Measurements from ENCODE around the gene ZKSCAN3.

DNA sequence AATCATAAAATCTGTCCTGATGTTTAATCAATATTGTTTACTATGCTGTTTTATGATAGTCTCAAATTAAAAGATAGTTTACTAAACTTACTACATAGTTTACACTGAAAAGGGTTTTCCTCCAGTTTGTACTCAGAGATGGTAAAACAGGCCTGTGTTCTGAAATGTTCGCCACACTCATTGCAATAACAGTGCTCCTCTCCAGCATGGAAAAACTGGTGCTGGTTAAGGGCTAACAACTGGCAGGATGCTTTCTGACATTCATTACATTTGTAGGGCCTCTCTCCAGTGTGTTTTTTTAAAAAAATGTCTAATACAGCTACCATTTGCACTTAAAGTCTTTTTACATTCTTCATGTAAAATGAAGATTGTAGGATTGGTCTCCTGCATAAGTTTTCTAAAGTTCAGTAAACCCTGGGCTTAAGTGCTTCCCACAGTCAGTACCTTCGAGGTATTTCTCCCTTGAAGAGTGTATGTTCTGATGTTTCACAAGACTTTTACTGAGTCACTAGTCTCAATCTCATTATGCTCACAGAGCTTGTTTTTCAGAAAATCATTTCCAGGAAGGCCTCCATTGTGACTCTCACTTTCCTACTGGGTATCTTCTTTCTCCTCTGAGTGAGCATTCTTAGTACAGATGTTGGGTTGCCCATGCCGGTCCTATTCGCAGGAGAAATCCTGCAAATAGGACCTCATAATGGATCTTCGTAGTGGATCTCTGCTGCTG lies 58.5 kb downstream of the ZKSCAN3 start:
- no peak for TF ChIP-seq POLR2AphosphoS5 (IDR thresholded peaks at IDR 0.05; ENCODE audit: low read depth, low read length)
- TF ChIP-seq POLR2A (IDR thresholded peaks at IDR 0.05; ENCODE audit: low read depth, low read length) = no peak
- no peak for TF ChIP-seq TAF1 (IDR thresholded peaks at IDR 0.05; ENCODE audit: borderline replicate concordance, low read depth, low read length)

Measured in GM12892 (cell line).